H1 (cell line): ENCODE data around the gene ACAP2. TPM values are rescaled to one million over a fixed set of nuclear protein-coding genes. Genes with fewer than 3 reads are reported as not detected.

Experiments
- CTCF ChIA-PET: fragments of 300-600 bp; sonication (Branson Sonifier 250); formaldehyde crosslinking; loops from one replicate; lab custom pipeline; 2021; ENCODE audit not compliant: partially characterized antibody; lab: Charles Lee
- POLR2A ChIA-PET: fragments of 300-600 bp; sonication (Branson Sonifier 250); formaldehyde crosslinking; loops from one replicate; lab custom pipeline; 2021; ENCODE audit warnings: inconsistent platforms; ENCODE audit not compliant: partially characterized antibody; lab: Charles Lee
- DNase-seq, 2 experiments: peaks; one replicate each; pipeline versions ENCODE4 v3.0.0 to v3.0.0-alpha.2; 2010 to 2022; ENCODE audit warnings: low spot score in 2 of 2, low read depth in 1 of 2, mixed read lengths in 1 of 2
- FAIRE-seq: peaks from 2 replicates; lab custom pipeline; 2011; peaks lifted over from hg19 to GRCh38; lab: Jason Lieb, UNC
- H2AFZ ChIP-seq: 2 replicates; pipeline ENCODE4 v1.8.1; 2012; ENCODE audit warnings: low read length, inconsistent platforms
- H2AK5ac ChIP-seq: 2 replicates; pipeline ENCODE4 v1.6.1; 2013; ENCODE audit warnings: low read depth, low read length
- H2BK120ac ChIP-seq: replicated peaks from 2 replicates; pipeline ENCODE3; 2013; ENCODE audit warnings: low read depth, low read length, inconsistent platforms
- H2BK12ac ChIP-seq: 2 replicates; pipeline ENCODE4 v1.6.1; 2013; ENCODE audit warnings: low read depth, low read length
- H2BK15ac ChIP-seq: 2 replicates; pipeline ENCODE4 v1.6.1; 2013; ENCODE audit warnings: low read length
- H2BK20ac ChIP-seq: 2 replicates; pipeline ENCODE4 v1.6.1; 2013; ENCODE audit warnings: low read length
- H2BK5ac ChIP-seq: 2 replicates; pipeline ENCODE4 v1.6.1; 2013; ENCODE audit warnings: low read depth, low read length
- H3K14ac ChIP-seq: 2 replicates; pipeline ENCODE4 v1.6.1; 2013; ENCODE audit warnings: inconsistent platforms; ENCODE audit not compliant: insufficient read length
- H3K18ac ChIP-seq: 2 replicates; pipeline ENCODE4 v1.6.1; 2013; ENCODE audit warnings: low read length; ENCODE audit errors: extremely low read depth
- H3K23ac ChIP-seq: 2 replicates; pipeline ENCODE4 v1.6.1; 2013; ENCODE audit warnings: inconsistent platforms; ENCODE audit not compliant: insufficient read length
- H3K23me2 ChIP-seq: 2 replicates; pipeline ENCODE4 v1.6.1; 2013; ENCODE audit warnings: low read depth, low read length
- H3K27ac ChIP-seq: 2 replicates; pipeline ENCODE4 v1.6.1; 2011; ENCODE audit warnings: low read depth, low read length, inconsistent platforms
- H3K27me3 ChIP-seq, 4 experiments: replicated peaks in 1 of 4; 1 replicate in 1 of 4; 2 replicates in 3 of 4; pipeline versions ENCODE4 v1.6.1 to v1.8.1; 2011 to 2013; ENCODE audit warnings: low read length in 3 of 4, mild to moderate bottlenecking in 3 of 4, inconsistent platforms in 2 of 4, mixed read lengths in 2 of 4, moderate library complexity in 1 of 4; ENCODE audit not compliant: control insufficient read depth in 3 of 4, insufficient read depth in 3 of 4; ENCODE audit errors: extremely low read depth in 1 of 4
- H3K36me3 ChIP-seq, 4 experiments: 2 replicates each; pipeline versions ENCODE4 v1.6.1 to v1.8.1; 2011 to 2013; ENCODE audit warnings: mild to moderate bottlenecking in 4 of 4, low read length in 3 of 4, moderate library complexity in 2 of 4, control low read depth in 1 of 4, inconsistent platforms in 1 of 4; ENCODE audit not compliant: insufficient read depth in 4 of 4, control insufficient read depth in 2 of 4
- H3K4ac ChIP-seq: replicated peaks from 2 replicates; pipeline ENCODE3; 2013; ENCODE audit warnings: low read length, low read depth, mixed read lengths, inconsistent platforms; ENCODE audit not compliant: insufficient read length
- H3K4me1 ChIP-seq, 4 experiments: replicated peaks in 1 of 4; 1 replicate in 1 of 4; 2 replicates in 3 of 4; pipeline versions ENCODE4 v1.6.1 to v1.8.1; 2011 to 2013; ENCODE audit warnings: low read length in 3 of 4, inconsistent platforms in 2 of 4, mixed read lengths in 1 of 4; ENCODE audit not compliant: insufficient read depth in 4 of 4, control insufficient read depth in 3 of 4
- H3K4me2 ChIP-seq, 2 experiments: 2 replicates each; pipeline versions ENCODE4 v1.6.1 to v1.8.1; 2011 to 2013; ENCODE audit warnings: low read depth in 2 of 2, low read length in 2 of 2, control low read depth in 1 of 2, inconsistent platforms in 1 of 2, mild to moderate bottlenecking in 1 of 2; ENCODE audit not compliant: insufficient read depth in 1 of 2
- H3K4me3 ChIP-seq, 4 experiments: fragments of 200-600, 300-600 bp in 1 of 4; sonication (generic), shearing (Covaris generic), sonication (Bioruptor Twin) in 1 of 4; 2 replicates each; pipeline versions ENCODE4 v1.5.1 to v1.8.1; 2011 to 2016; ENCODE audit warnings: low read length in 4 of 4, low read depth in 3 of 4, control low read depth in 2 of 4, inconsistent platforms in 2 of 4, mild to moderate bottlenecking in 2 of 4, mixed read lengths in 1 of 4, moderate library complexity in 1 of 4; ENCODE audit not compliant: insufficient read depth in 2 of 4; ENCODE audit errors: extremely low read depth in 1 of 4
- H3K56ac ChIP-seq: replicated peaks from 2 replicates; pipeline ENCODE3; 2013; ENCODE audit warnings: low read depth, mild to moderate bottlenecking, mixed read lengths, low read length, inconsistent platforms; ENCODE audit not compliant: insufficient read length
- H3K79me1 ChIP-seq: 2 replicates; pipeline ENCODE4 v1.6.1; 2013; ENCODE audit warnings: low read depth, low read length, control low read depth
- H3K79me2 ChIP-seq, 2 experiments: 2 replicates each; pipeline versions ENCODE4 v1.6.1 to v1.8.1; 2012 to 2013; ENCODE audit warnings: low read length in 2 of 2, mild to moderate bottlenecking in 2 of 2, inconsistent platforms in 1 of 2; ENCODE audit not compliant: insufficient read depth in 2 of 2, control insufficient read depth in 1 of 2
- H3K9ac ChIP-seq, 4 experiments: replicated peaks in 1 of 4; 1 replicate in 1 of 4; 2 replicates in 3 of 4; pipeline versions ENCODE4 v1.6.1 to v1.8.1; 2011 to 2013; ENCODE audit warnings: low read depth in 3 of 4, low read length in 3 of 4, control low read depth in 2 of 4, mild to moderate bottlenecking in 2 of 4, moderate library complexity in 2 of 4, inconsistent platforms in 1 of 4; ENCODE audit errors: extremely low read depth in 1 of 4
- H3K9me3 ChIP-seq, 2 experiments: 2 replicates each; pipeline versions ENCODE4 v1.6.1 to v1.8.1; 2012 to 2013; ENCODE audit warnings: mild to moderate bottlenecking in 2 of 2, moderate library complexity in 2 of 2, control low read depth in 1 of 2, inconsistent platforms in 1 of 2, low read depth in 1 of 2, low read length in 1 of 2, mixed read lengths in 1 of 2; ENCODE audit not compliant: insufficient read depth in 2 of 2
- H4K20me1 ChIP-seq, 2 experiments: replicated peaks in 1 of 2; 2 replicates each; pipeline versions ENCODE3 to v1.8.1; 2011 to 2013; ENCODE audit warnings: inconsistent platforms in 2 of 2, low read length in 2 of 2, mild to moderate bottlenecking in 1 of 2; ENCODE audit not compliant: insufficient read depth in 2 of 2, control insufficient read depth in 1 of 2
- H4K5ac ChIP-seq: 2 replicates; pipeline ENCODE4 v1.6.1; 2013; ENCODE audit warnings: low read length, low read depth, mixed read lengths, inconsistent platforms; ENCODE audit not compliant: insufficient read length
- H4K8ac ChIP-seq: 2 replicates; pipeline ENCODE4 v1.8.0; 2013; ENCODE audit warnings: mild to moderate bottlenecking, moderate library complexity, low read length, inconsistent platforms; ENCODE audit not compliant: insufficient read depth; ENCODE audit errors: extremely low read depth
- H4K91ac ChIP-seq: replicated peaks from 2 replicates; pipeline ENCODE3; 2013; ENCODE audit warnings: low read length, mixed read lengths, inconsistent platforms; ENCODE audit not compliant: insufficient read length
- CHD2 ChIP-seq: IDR thresholded peaks from 2 replicates; pipeline ENCODE4 v1.6.1; 2012; ENCODE audit warnings: low read length, improper control_type of control experiment
- SP4 ChIP-seq: IDR thresholded peaks from 2 replicates; pipeline ENCODE4 v1.6.1; 2012; ENCODE audit warnings: low read length, inconsistent platforms
- WGBS, 2 experiments: shearing (Covaris generic) in 1 of 2; methylation state at CpG; one replicate each; pipeline versions ENCODE4 v1.1.6 to v1.1.7; 2013 to 2015; ENCODE audit warnings: low lambda C conversion rate in 2 of 2, mixed read lengths in 2 of 2, inconsistent platforms in 1 of 2, low coverage in 1 of 2, missing lambda C conversion rate in 1 of 2; ENCODE audit not compliant: insufficient replicate concordance in 2 of 2, insufficient coverage in 1 of 2, insufficient read length in 1 of 2; ENCODE audit errors: extremely low coverage in 1 of 2, missing lambda C conversion rate in 1 of 2; 5-methylcytosine and 5-hydroxymethylcytosine counted together
- polyA plus RNA-seq, 7 experiments: library from polyadenylated mRNA; depleted of rRNA in 3 of 7; stranded (reverse) in 5 of 7; unstranded in 2 of 7; fragments of >200 nt in 5 of 7; fragments of 200-250 nt in 2 of 7; gene quantifications; 1 replicate in 5 of 7; 2 replicates in 1 of 7; 4 replicates in 1 of 7; pipeline versions ENCODE4 v1.2.1 to v1.2.3, GENCODE V29; 2011 to 2013; ENCODE audit warnings: missing spikeins in 2 of 7, mixed read lengths in 2 of 7
- total RNA-seq: library from RNA; stranded (reverse); fragmentation: NEBNext Ultra II Directional; extraction: Animal tissue kit (Norgen Biotek cat#: 25700); gene quantifications from 2 replicates; pipeline ENCODE4 v1.2.1, GENCODE V29; 2021

The ACAP2 gene
- total and polyA plus RNA-seq, 2 of the 8 experiments (the other 6 are each of a cell fraction or from before 2014, with no cell fraction given): 7.7 to 37.3 TPM

DNA sequence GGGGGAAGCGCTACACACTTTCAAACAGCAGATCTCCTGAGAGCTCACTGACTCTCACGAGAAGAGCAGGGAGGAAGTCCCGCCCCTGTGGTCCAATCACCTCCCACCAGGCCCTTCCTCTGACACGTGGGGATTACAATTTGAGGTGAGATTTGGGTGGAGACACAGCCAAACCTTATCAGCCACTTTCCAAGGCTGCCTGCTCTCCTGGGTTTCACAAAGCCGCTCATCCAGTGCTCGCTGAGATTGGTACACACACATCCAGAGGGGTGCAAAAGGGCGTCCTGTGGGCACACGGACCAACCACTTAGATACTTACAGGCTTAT is 195.0 kb downstream of the ACAP2 start:
- Histone ChIP-seq H3K14ac (no peak overlapping the region), H2BK120ac (no peak overlapping the region), H2AK5ac (0 out of 2 replicates have a peak overlapping the region, but pooled peaks have one; percentile 65), H4K8ac (no peak overlapping the region), H4K91ac (no peak overlapping the region), H3K9ac (no peak overlapping the region), H2BK20ac (no peak overlapping the region), H3K27ac (no peak overlapping the region; the same call in 1 of the 2 replicates), H3K18ac (no peak overlapping the region), H3K79me2 (peaks cover 0 to 80% of the 10 kb centered on the region in 2 experiments; a peak in 3 of 4 replicates), H3K23ac (no peak overlapping the region), H3K4ac (no peak overlapping the region), H2BK5ac (no peak overlapping the region), H3K27me3 (no peaks in the 10 kb centered on the region), H3K36me3 (no peaks in the 10 kb centered on the region), H3K56ac (no peak overlapping the region), H2AFZ (no peak overlapping the region), H2BK15ac (no peak overlapping the region), H3K4me2 (no peak overlapping the region), H3K4me3 (no peak overlapping the region), H3K4me1 (peaks cover 0 to 14% (median 8%) of the 10 kb centered on the region in 4 experiments; a peak in 6 of 7 replicates), H3K79me1 (peaks cover 21% of the 10 kb centered on the region)
- no peak for FAIRE-seq
- DNase-seq: no peak
- ChIA-PET CTCF (interaction anchor here (0.6 to 1.5 kb wide), 4 partner anchors 13 to 260 kb away, joined by 3 to 4 read pairs (median 3); no protein-coding TSS in a partner anchor), POLR2A (interaction anchor here (0.7 kb wide), 1 partner anchor 23 kb away, joined by 3 read pairs; no protein-coding TSS in a partner anchor)
- WGBS, 2 experiments: 89% methylated on average over 7 of the region's 8 CpGs; no CpG with 5 or more reads in 1 of the 2 experiments
- TF ChIP-seq SP4 (no peak), CHD2 (peak; percentile 56; the same call in 1 of the 2 replicates)
- TF ChIP-seq, all 59 proteins: peak for 1
- Histone ChIP-seq H4K5ac (no peak overlapping the region), H3K9me3 (no peaks in the 10 kb centered on the region; a peak in 1 of 4 replicates), H3K23me2 (peaks cover 3% of the 10 kb centered on the region; the same call in 1 of the 2 replicates), H4K20me1 (peaks cover 4 to 16% of the 10 kb centered on the region in 2 experiments), H2BK12ac (no peak overlapping the region)
